IMR-90 (cell line): ENCODE results near the gene SLC17A3. TPM values are rescaled to one million over a fixed set of nuclear protein-coding genes. Genes with fewer than 3 reads are reported as not detected.

Experiments
- ATAC-seq: fragments of 200-7000 bp; cut with Tn5 transposase; 2 replicates; pipeline ENCODE4 v1.9.1; 2020; ENCODE audit warnings: low read depth, mild to moderate bottlenecking, moderate library complexity
- BruUV-seq: library from RNA; stranded (reverse); fragments of 400-500 nt; replicated peaks from 2 replicates; lab custom pipeline; 2021; lab: Mats Ljungman, UMichigan
- CTCF ChIA-PET: fragments of 300-600 bp; formaldehyde crosslinking; extraction: SDS; loops from one replicate; lab custom pipeline; 2021; ENCODE audit warnings: antibody characterized with exemption; lab: Yijun Ruan, JAX
- POLR2A ChIA-PET: fragments of 300-600 bp; sonication (Branson Sonifier 250); formaldehyde crosslinking; loops from one replicate; lab custom pipeline; 2022; ENCODE audit warnings: antibody characterized with exemption; ENCODE audit not compliant: unreplicated experiment; lab: Charles Lee
- DNase-seq: peaks from one replicate; pipeline ENCODE4 v3.0.0; 2013
- H2AFZ ChIP-seq: replicated peaks from 2 replicates; pipeline ENCODE3; 2013; ENCODE audit warnings: low read length, mild to moderate bottlenecking; ENCODE audit not compliant: poor library complexity
- H2AK5ac ChIP-seq: 2 replicates; pipeline ENCODE4 v1.6.1; 2013; ENCODE audit warnings: low read depth, low read length, inconsistent platforms
- H2AK9ac ChIP-seq: replicated peaks from 2 replicates; pipeline ENCODE3; 2013; ENCODE audit warnings: mild to moderate bottlenecking, low read depth, low read length, moderate library complexity; ENCODE audit not compliant: poor library complexity
- H2BK120ac ChIP-seq: 2 replicates; pipeline ENCODE4 v1.6.1; 2013; ENCODE audit warnings: low read depth, low read length, inconsistent platforms
- H2BK15ac ChIP-seq: 3 replicates; pipeline ENCODE4 v1.6.1; 2013; ENCODE audit warnings: low read depth, low read length, inconsistent platforms
- H2BK20ac ChIP-seq: 2 replicates; pipeline ENCODE4 v1.6.1; 2013; ENCODE audit warnings: low read depth, mild to moderate bottlenecking, inconsistent platforms, low read length, moderate library complexity
- H2BK5ac ChIP-seq: 2 replicates; pipeline ENCODE4 v1.6.1; 2013; ENCODE audit warnings: mild to moderate bottlenecking, low read depth, low read length, inconsistent platforms; ENCODE audit not compliant: poor library complexity, severe bottlenecking
- H3K14ac ChIP-seq: replicated peaks from 2 replicates; pipeline ENCODE4 v1.6.1; 2013; ENCODE audit warnings: low read depth, low read length, inconsistent platforms
- H3K18ac ChIP-seq: 2 replicates; pipeline ENCODE4 v1.6.1; 2013; ENCODE audit warnings: low read depth, low read length, control low read depth
- H3K23ac ChIP-seq: 2 replicates; pipeline ENCODE4 v1.6.1; 2013; ENCODE audit warnings: low read depth, low read length, inconsistent platforms
- H3K27ac ChIP-seq: 2 replicates; pipeline ENCODE4 v1.5.1; 2013; ENCODE audit warnings: mild to moderate bottlenecking, control low read depth, low read length; ENCODE audit not compliant: insufficient read depth
- H3K27me3 ChIP-seq: 2 replicates; pipeline ENCODE4 v1.6.1; 2013; ENCODE audit warnings: low read length; ENCODE audit not compliant: control insufficient read depth, insufficient read depth
- H3K36me3 ChIP-seq: 2 replicates; pipeline ENCODE4 v1.6.1; 2013; ENCODE audit warnings: low read length, mixed read lengths; ENCODE audit not compliant: control insufficient read depth, insufficient read depth
- H3K4ac ChIP-seq: 2 replicates; pipeline ENCODE4 v1.6.1; 2013; ENCODE audit warnings: low read depth, low read length, inconsistent platforms
- H3K4me1 ChIP-seq: 2 replicates; pipeline ENCODE4 v1.6.1; 2013; ENCODE audit warnings: low read length, mixed read lengths; ENCODE audit not compliant: control insufficient read depth, insufficient read depth
- H3K4me2 ChIP-seq: 2 replicates; pipeline ENCODE4 v1.6.1; 2013; ENCODE audit warnings: low read depth, mild to moderate bottlenecking, control low read depth, low read length, moderate library complexity
- H3K4me3 ChIP-seq: 2 replicates; pipeline ENCODE4 v1.5.1; 2013; ENCODE audit warnings: low read depth, mild to moderate bottlenecking, control low read depth, low read length, moderate library complexity; ENCODE audit not compliant: insufficient read depth
- H3K56ac ChIP-seq: 2 replicates; pipeline ENCODE4 v1.6.1; 2013; ENCODE audit warnings: low read length, inconsistent platforms; ENCODE audit not compliant: insufficient read depth; ENCODE audit errors: extremely low read depth
- H3K79me1 ChIP-seq, 2 experiments: 2 replicates each; pipeline ENCODE4 v1.6.1; 2013; ENCODE audit warnings: low read length in 2 of 2, inconsistent platforms in 1 of 2, low read depth in 1 of 2
- H3K9ac ChIP-seq: 2 replicates; pipeline ENCODE4 v1.6.1; 2013; ENCODE audit warnings: low read depth, low read length, control low read depth
- H3K9me1 ChIP-seq: 2 replicates; pipeline ENCODE4 v1.6.1; 2013; ENCODE audit warnings: low read length, inconsistent platforms; ENCODE audit not compliant: insufficient read depth
- H3K9me3 ChIP-seq: 2 replicates; pipeline ENCODE4 v1.6.1; 2013; ENCODE audit warnings: low read length; ENCODE audit not compliant: control insufficient read depth, insufficient read depth
- H4K20me1 ChIP-seq: 2 replicates; pipeline ENCODE4 v1.6.1; 2013; ENCODE audit warnings: low read length, inconsistent platforms; ENCODE audit not compliant: insufficient read depth
- H4K5ac ChIP-seq: 2 replicates; pipeline ENCODE4 v1.6.1; 2013; ENCODE audit warnings: mild to moderate bottlenecking, low read depth, low read length, control low read depth
- H4K8ac ChIP-seq, 2 experiments: 2 replicates each; pipeline ENCODE4 v1.6.1; 2013; ENCODE audit warnings: low read depth in 2 of 2, low read length in 2 of 2, control low read depth in 1 of 2, inconsistent platforms in 1 of 2
- H4K91ac ChIP-seq: 2 replicates; pipeline ENCODE4 v1.6.1; 2013; ENCODE audit warnings: low read depth, low read length, inconsistent platforms; ENCODE audit not compliant: insufficient read depth
- BHLHE40 ChIP-seq: fragments of 150-350 bp; IDR thresholded peaks from 2 replicates; pipeline ENCODE4 v1.6.1; 2016; ENCODE audit warnings: mild to moderate bottlenecking, low read depth, low read length
- CEBPB ChIP-seq: IDR thresholded peaks from 2 replicates; pipeline ENCODE4 v1.6.1; 2012; ENCODE audit warnings: low read depth, low read length, improper control_type of control experiment
- CHD1 ChIP-seq: IDR thresholded peaks from 2 replicates; pipeline ENCODE4 v1.6.1; 2012; ENCODE audit warnings: low read depth, low read length, improper control_type of control experiment
- CTCF ChIP-seq: conservative IDR thresholded peaks from 2 replicates; pipeline ENCODE4 v1.5.1; 2012; ENCODE audit warnings: mild to moderate bottlenecking, low read depth, low read length, improper control_type of control experiment
- ELK1 ChIP-seq: fragments of 150-350 bp; IDR thresholded peaks from 2 replicates; pipeline ENCODE4 v1.6.1; 2016; ENCODE audit warnings: low read depth, mild to moderate bottlenecking, low read length, moderate library complexity, borderline replicate concordance
- FOS ChIP-seq: fragments of 150-350 bp; IDR thresholded peaks from 2 replicates; pipeline ENCODE4 v1.6.1; 2016; ENCODE audit warnings: low read depth, low read length
- MAFK ChIP-seq: IDR thresholded peaks from 2 replicates; pipeline ENCODE4 v1.6.1; 2012; ENCODE audit warnings: low read depth, low read length, improper control_type of control experiment
- MAZ ChIP-seq: IDR thresholded peaks from 2 replicates; pipeline ENCODE4 v1.6.1; 2012; ENCODE audit warnings: low read depth, mild to moderate bottlenecking, low read length, improper control_type of control experiment, moderate library complexity, borderline replicate concordance
- MXI1 ChIP-seq: IDR thresholded peaks from 2 replicates; pipeline ENCODE4 v1.6.1; 2012; ENCODE audit warnings: low read depth, mild to moderate bottlenecking, low read length, moderate library complexity, borderline replicate concordance
- NFE2L2 ChIP-seq: fragments of 150-350 bp; IDR thresholded peaks from 2 replicates; pipeline ENCODE4 v1.6.1; 2016; ENCODE audit warnings: low read depth, mild to moderate bottlenecking, low read length
- POLR2A ChIP-seq: IDR thresholded peaks from 2 replicates; pipeline ENCODE4 v1.6.1; 2012; ENCODE audit warnings: mild to moderate bottlenecking, low read depth, low read length
- RAD21 ChIP-seq: IDR thresholded peaks from 2 replicates; pipeline ENCODE4 v1.6.1; 2012; ENCODE audit warnings: low read length, improper control_type of control experiment
- RCOR1 ChIP-seq: IDR thresholded peaks from 2 replicates; pipeline ENCODE4 v1.6.1; 2012; ENCODE audit warnings: mild to moderate bottlenecking, low read length, improper control_type of control experiment; ENCODE audit not compliant: insufficient replicate concordance
- RFX5 ChIP-seq: IDR thresholded peaks from 2 replicates; pipeline ENCODE4 v1.8.0; 2012; ENCODE audit warnings: low read depth, mild to moderate bottlenecking, low read length, moderate library complexity
- SMC3 ChIP-seq: fragments of 150-350 bp; IDR thresholded peaks from 2 replicates; pipeline ENCODE4 v1.6.1; 2016; ENCODE audit warnings: low read depth, mild to moderate bottlenecking, antibody characterized with exemption, low read length, moderate library complexity
- USF2 ChIP-seq: fragments of 150-350 bp; IDR thresholded peaks from 2 replicates; pipeline ENCODE4 v1.6.1; 2017; ENCODE audit warnings: mild to moderate bottlenecking, antibody characterized with exemption, low read length, low read depth
- WGBS, 2 experiments: methylation state at CpG; one replicate each; pipeline versions ENCODE4 v1.1.5 to v1.1.7; 2013; ENCODE audit warnings: missing lambda C conversion rate in 2 of 2; ENCODE audit not compliant: insufficient read length in 1 of 2; ENCODE audit errors: extremely low coverage in 2 of 2; 5-methylcytosine and 5-hydroxymethylcytosine counted together
- dilution Hi-C: fragments of 300-500 bp; cut with HindIII; formaldehyde crosslinking; loops from one replicate; pipeline ENCODE4 v1.14.3; 2018; ENCODE audit warnings: low sequenced_read_pairs; ENCODE audit not compliant: unreplicated experiment
- in situ Hi-C: fragments of 300-500 bp; cut with MboI; formaldehyde crosslinking; loops from 3 replicates; pipeline ENCODE4 v1.14.3; 2019; ENCODE audit warnings: low sequenced_read_pairs, inconsistent platforms, mixed read lengths
- intact Hi-C: fragments of 100-400 bp; cut with micrococcal nuclease; formaldehyde crosslinking; loops from 2 replicates; pipeline ENCODE4 v1.10.0; 2022
- polyA plus RNA-seq, 3 experiments: library from polyadenylated mRNA; depleted of rRNA; stranded (reverse); fragments of >200 nt; gene quantifications; 2 replicates each; pipeline ENCODE4 v1.2.3, GENCODE V29; 2012; ENCODE audit warnings: low replicate concordance in 1 of 3
- total RNA-seq: library from RNA; depleted of rRNA; stranded (reverse); fragments of >200 nt; gene quantifications from 2 replicates; pipeline ENCODE4 v1.2.3, GENCODE V29; 2012

The SLC17A3 gene
- total and polyA plus RNA-seq, 2 of the 4 experiments (the other 2 are of a cell fraction) = not detected

- WGBS, 2 experiments = no CpG with 5 or more reads among the region's 5 CpGs
Measured at GRCh38 chr6:25918083-25918683, 44.1 kb upstream of the SLC17A3 start.

More at GRCh38 chr6:25918083-25918683, 44.1 kb upstream of the SLC17A3 start:
- in situ Hi-C loops = no loop called here
- H3K18ac ChIP-seq = no peak overlapping the region
- H3K14ac ChIP-seq = no peak overlapping the region
- H3K9me1 ChIP-seq = no peaks in the 10 kb centered on the region
- no peak overlapping the region for H2AK9ac ChIP-seq
- no peaks in the 10 kb centered on the region for H3K4me1 ChIP-seq
- no peak overlapping the region for H4K91ac ChIP-seq
- no peak overlapping the region for H3K23ac ChIP-seq
- no peak overlapping the region for H3K4me3 ChIP-seq
- no peak overlapping the region for H3K4ac ChIP-seq
- no peak overlapping the region for H3K4me2 ChIP-seq
- H3K27me3 ChIP-seq = no peaks in the 10 kb centered on the region
- H2BK5ac ChIP-seq = no peak overlapping the region
- CTCF ChIA-PET = no interaction called here
- no peaks in the 10 kb centered on the region for H3K36me3 ChIP-seq
- no peak overlapping the region for H2BK120ac ChIP-seq
- no peak overlapping the region for H3K9ac ChIP-seq
- H3K79me1 ChIP-seq = no peaks in the 10 kb centered on the region
- no peaks in the 10 kb centered on the region for H3K9me3 ChIP-seq
- H4K20me1 ChIP-seq = no peaks in the 10 kb centered on the region
- POLR2A ChIA-PET = no interaction called here
- ATAC-seq (no peak), DNase-seq (no peak)
- no peak for TF ChIP-seq RAD21
- no peak for TF ChIP-seq CHD1
- no peak for TF ChIP-seq MAFK
- no peak for TF ChIP-seq RFX5
- no peak for TF ChIP-seq POLR2A
- no peak for TF ChIP-seq MAZ
- TF ChIP-seq USF2 = no peak
- no peak for TF ChIP-seq CTCF
- TF ChIP-seq RCOR1 = no peak
- no peak for TF ChIP-seq FOS
- TF ChIP-seq ELK1 = no peak
- no peak for TF ChIP-seq MXI1
- no peak for TF ChIP-seq BHLHE40
- TF ChIP-seq CEBPB = no peak
- no peak for TF ChIP-seq SMC3
- no peak for TF ChIP-seq NFE2L2
- H2BK15ac ChIP-seq = no peak overlapping the region
- H3K27ac ChIP-seq = no peak overlapping the region
- dilution Hi-C loops = no loop called here
- H4K5ac ChIP-seq = no peak overlapping the region
- H3K56ac ChIP-seq = no peak overlapping the region
- no peak overlapping the region for H2BK20ac ChIP-seq
- no peak overlapping the region for H2AK5ac ChIP-seq
- no peak overlapping the region for H2AFZ ChIP-seq
- no TSS peak for BruUV-seq
- intact Hi-C loops = no loop called here
- no peak overlapping the region for H4K8ac ChIP-seq
